SU-DHL-6 (cell line): Measurements from ENCODE around the gene OSGEP.

Source experiments
- H2AFZ ChIP-seq: fragments of 200-600 bp; sonication (generic); 2 replicates; pipeline ENCODE4 v1.6.1; 2014; ENCODE audit warnings: low read depth, mild to moderate bottlenecking, moderate library complexity, mixed read lengths, antibody characterized with exemption, low read length; ENCODE audit not compliant: severe bottlenecking
- H3F3A ChIP-seq: fragments of 200-600 bp; shearing (Covaris generic); 2 replicates; pipeline ENCODE4 v1.6.0; 2016; ENCODE audit warnings: antibody characterized with exemption, mild to moderate bottlenecking; ENCODE audit not compliant: insufficient read depth
- H3K27ac ChIP-seq: fragments of 200-600 bp; sonication (generic); 2 replicates; pipeline ENCODE4 v1.5.1; 2016; ENCODE audit warnings: low read depth, mild to moderate bottlenecking, low read length, moderate library complexity, mixed read lengths
- H3K27me3 ChIP-seq: fragments of 200-600 bp; sonication (generic), shearing (Covaris generic); 2 replicates; pipeline ENCODE4 v1.6.0; 2014; ENCODE audit warnings: mild to moderate bottlenecking, low read length
- H3K36me3 ChIP-seq: fragments of 200-600 bp; sonication (generic); 2 replicates; pipeline ENCODE4 v1.6.1; 2014; ENCODE audit warnings: mild to moderate bottlenecking, low read length, mixed read lengths
- H3K4me2 ChIP-seq: fragments of 300-600, 200-600 bp; shearing (Covaris generic), sonication (generic); 2 replicates; pipeline ENCODE4 v1.6.0; 2014; ENCODE audit warnings: low read length, low read depth, mild to moderate bottlenecking; ENCODE audit not compliant: poor library complexity, severe bottlenecking
- H3K4me3 ChIP-seq: fragments of 200-600 bp; sonication (generic); 2 replicates; pipeline ENCODE4 v1.5.1; 2014; ENCODE audit warnings: antibody characterized with exemption, low read length, mild to moderate bottlenecking, mixed read lengths; ENCODE audit not compliant: insufficient read depth, poor library complexity, severe bottlenecking
- H3K79me2 ChIP-seq: fragments of 200-600 bp; sonication (generic); 2 replicates; pipeline ENCODE4 v1.6.1; 2014; ENCODE audit warnings: mild to moderate bottlenecking, low read length, moderate library complexity; ENCODE audit not compliant: insufficient read depth
- H3K9ac ChIP-seq: fragments of 200-600 bp; sonication (generic); 2 replicates; pipeline ENCODE4 v1.7.0; 2014; ENCODE audit warnings: mild to moderate bottlenecking, low read length
- H3K9me2 ChIP-seq: fragments of 200-600 bp; sonication (generic); replicated peaks from 2 replicates; pipeline ENCODE4 v1.6.1; 2014; ENCODE audit warnings: low read length; ENCODE audit not compliant: insufficient read depth
- H3K9me3 ChIP-seq: fragments of 200-600 bp; sonication (generic); 2 replicates; pipeline ENCODE4 v1.6.1; 2014; ENCODE audit warnings: low read length, mixed read lengths; ENCODE audit not compliant: insufficient read depth
- H4K20me1 ChIP-seq: fragments of 200-600 bp; sonication (generic); 2 replicates; pipeline ENCODE4 v1.6.1; 2014; ENCODE audit warnings: low read depth, mild to moderate bottlenecking, antibody characterized with exemption, low read length, moderate library complexity, mixed read lengths
- CTCF ChIP-seq: fragments of 200-600 bp; sonication (generic); IDR thresholded peaks from one replicate; pipeline ENCODE4 v1.5.1; 2017; ENCODE audit warnings: antibody characterized with exemption, mild to moderate bottlenecking, low read length, moderate library complexity; ENCODE audit not compliant: insufficient read depth, poor library complexity, severe bottlenecking
- EZH2phosphoT487 ChIP-seq: fragments of 200-600 bp; sonication (generic), shearing (Covaris generic); conservative IDR thresholded peaks from 2 replicates; pipeline ENCODE4 v1.6.1; 2018; ENCODE audit warnings: mild to moderate bottlenecking, antibody characterized with exemption, low read length, moderate library complexity, mixed read lengths

The OSGEP gene

GRCh38 chr14:20428010-20428365 is 26.6 kb downstream of the OSGEP start:
- Histone ChIP-seq H4K20me1 (no peaks in the 10 kb centered on the region), H3K79me2 (no peaks in the 10 kb centered on the region), H3K36me3 (no peaks in the 10 kb centered on the region), H3K4me2 (peak overlapping the region; percentile 31), H2AFZ (peak overlapping the region; percentile 65), H3K27me3 (no peaks in the 10 kb centered on the region), H3K4me3 (no peak overlapping the region), H3K9ac (peak overlapping the region; percentile 30), H3K9me3 (no peaks in the 10 kb centered on the region), H3K9me2 (no peaks in the 10 kb centered on the region), H3K27ac (no peak overlapping the region), H3F3A (no peaks in the 10 kb centered on the region)
- no peak for TF ChIP-seq EZH2phosphoT487

- Histone ChIP-seq H3K27me3 (no peaks in the 10 kb centered on the region), H2AFZ (peak overlapping the region; percentile 65), H3K4me3 (no peak overlapping the region), H3K79me2 (no peaks in the 10 kb centered on the region), H3K27ac (no peak overlapping the region), H3K9me3 (no peaks in the 10 kb centered on the region), H3K36me3 (no peaks in the 10 kb centered on the region), H3F3A (no peaks in the 10 kb centered on the region), H3K9ac (peak overlapping the region; percentile 30), H3K4me2 (peak overlapping the region; percentile 31), H3K9me2 (no peaks in the 10 kb centered on the region), H4K20me1 (no peaks in the 10 kb centered on the region)
- no peak for TF ChIP-seq EZH2phosphoT487
- TF ChIP-seq CTCF: no peak
Observed at GRCh38 chr14:20427231-20428009, 27.2 kb downstream of the OSGEP start.

GRCh38 chr14:20424851-20425250 is 29.8 kb downstream of the OSGEP start:
- Histone ChIP-seq H4K20me1 (no peaks in the 10 kb centered on the region), H3K9me2 (no peaks in the 10 kb centered on the region), H3K36me3 (no peaks in the 10 kb centered on the region), H3K4me3 (no peak overlapping the region), H3K9me3 (no peaks in the 10 kb centered on the region), H2AFZ (no peak overlapping the region), H3K27ac (no peak overlapping the region), H3F3A (no peaks in the 10 kb centered on the region), H3K27me3 (no peaks in the 10 kb centered on the region), H3K9ac (no peak overlapping the region), H3K79me2 (no peaks in the 10 kb centered on the region), H3K4me2 (no peak overlapping the region)
- TF ChIP-seq EZH2phosphoT487 (no peak), CTCF (no peak)

- Histone ChIP-seq H3K9me2 (no peaks in the 10 kb centered on the region), H3K4me2 (no peak overlapping the region), H3K36me3 (no peaks in the 10 kb centered on the region), H3K27ac (no peak overlapping the region), H4K20me1 (no peaks in the 10 kb centered on the region), H3K4me3 (no peak overlapping the region), H3K9ac (no peak overlapping the region), H3F3A (no peaks in the 10 kb centered on the region), H3K27me3 (no peaks in the 10 kb centered on the region), H3K9me3 (no peaks in the 10 kb centered on the region), H3K79me2 (no peaks in the 10 kb centered on the region), H2AFZ (no peak overlapping the region)
- TF ChIP-seq CTCF (no peak), EZH2phosphoT487 (no peak)
Observed at GRCh38 chr14:20422886-20423285, 31.7 kb downstream of the OSGEP start.
